ENCODE data around the gene ARHGEF26.

Gene ARHGEF26

DNA sequence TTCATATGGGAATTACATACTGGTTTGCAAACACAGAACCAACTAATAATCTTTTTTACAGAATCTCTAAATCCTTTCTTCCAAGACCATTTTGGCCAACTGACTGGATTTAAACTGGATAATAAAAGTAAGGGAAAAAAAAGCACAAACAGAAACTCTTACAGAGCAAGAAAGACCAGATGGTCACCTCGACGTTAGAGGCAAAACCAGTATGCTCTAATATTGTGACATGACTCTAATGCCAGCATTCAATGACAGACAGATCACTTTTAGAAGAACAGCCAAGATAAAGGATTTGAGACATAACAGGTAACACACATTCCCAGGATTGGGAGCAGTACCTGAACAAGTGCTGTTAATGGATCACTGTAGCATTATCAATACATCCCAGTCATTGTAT lies 152.2 kb downstream of the ARHGEF26 start:
- DNase-seq: no peak

DNA sequence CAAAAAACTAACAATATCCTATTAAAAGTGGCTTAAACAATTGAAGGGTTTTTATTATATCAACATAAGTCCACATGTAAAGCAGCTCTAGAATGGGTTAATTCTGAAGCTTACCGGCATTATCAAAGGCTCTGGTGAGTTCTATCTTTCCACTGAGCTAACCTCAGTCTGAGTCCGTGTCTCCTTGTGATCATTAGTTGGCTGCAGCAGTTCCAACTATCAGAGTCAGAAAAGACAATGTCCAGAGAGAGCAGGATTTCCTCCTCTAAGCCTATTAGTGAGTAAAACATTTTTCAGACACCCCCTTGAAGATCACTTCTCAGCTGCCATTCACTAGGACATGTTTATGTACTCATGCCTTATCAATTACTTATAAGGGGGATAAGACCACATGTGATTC lies 153.2 kb downstream of the ARHGEF26 start:
- no peak for DNase-seq

GRCh38 chr3:154275292-154275691 lies 154.1 kb downstream of the ARHGEF26 start:
- peak; percentile 36 for DNase-seq

DNA sequence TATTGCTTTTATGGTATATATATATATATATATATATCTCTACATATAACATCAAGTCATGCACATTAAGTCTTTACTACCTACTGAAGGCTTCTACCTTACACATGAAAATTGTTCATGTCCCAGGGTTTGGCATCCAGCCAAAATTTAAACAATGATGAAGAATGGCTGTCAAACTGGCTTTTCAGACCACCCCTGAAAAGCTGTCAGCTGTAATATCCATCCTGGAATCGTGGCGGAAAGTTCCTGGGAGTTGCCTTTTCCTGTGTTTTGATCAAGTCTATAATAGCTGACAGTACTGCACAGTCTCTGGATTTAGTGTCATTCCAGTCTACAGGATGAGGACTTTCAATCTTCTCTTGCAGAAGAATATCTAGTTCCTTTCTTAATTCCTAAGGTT lies 154.8 kb downstream of the ARHGEF26 start:
- peak; percentile 21 for DNase-seq

DNA sequence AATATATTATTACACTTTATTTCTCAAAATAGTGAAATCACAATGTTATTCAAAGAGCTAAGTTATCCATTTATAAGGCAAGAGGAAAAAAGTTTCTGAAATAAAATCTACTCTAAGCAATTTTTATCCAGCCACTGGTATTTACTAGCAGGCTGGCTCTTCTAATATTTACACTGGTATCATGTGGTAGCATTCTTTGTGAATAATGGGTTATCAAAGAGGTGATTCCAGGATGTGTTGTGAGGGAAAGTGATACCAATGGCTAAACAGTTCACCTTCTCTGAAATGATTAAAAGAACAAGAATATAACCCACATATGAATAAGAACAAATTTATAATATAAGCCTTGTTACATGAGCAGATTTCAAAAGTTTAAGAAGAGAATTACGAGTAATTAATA lies 159.0 kb downstream of the ARHGEF26 start:
- no peak for DNase-seq

GRCh38 chr3:154285221-154285620 lies 164.0 kb downstream of the ARHGEF26 start:
- peak; percentile 41 for DNase-seq

DNA sequence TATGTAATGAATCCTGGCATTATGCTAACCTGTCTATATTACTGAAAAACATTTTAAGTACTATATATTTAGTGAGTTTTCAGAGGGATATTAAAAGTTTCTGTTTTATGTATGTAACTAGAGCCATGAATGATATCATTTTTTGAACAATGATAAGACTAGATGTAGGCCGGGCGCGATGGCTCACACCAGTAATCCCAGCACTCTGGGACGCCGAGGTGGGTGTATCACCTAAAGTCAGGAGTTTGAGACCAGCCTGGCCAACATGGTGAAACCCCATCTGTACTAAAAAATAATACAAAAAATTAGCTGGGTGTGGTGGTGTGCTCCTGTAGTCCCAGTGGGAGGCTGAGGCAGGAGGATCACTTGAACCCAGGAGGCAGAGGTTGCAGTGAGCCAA lies 169.0 kb downstream of the ARHGEF26 start:
- no peak for DNase-seq

DNA sequence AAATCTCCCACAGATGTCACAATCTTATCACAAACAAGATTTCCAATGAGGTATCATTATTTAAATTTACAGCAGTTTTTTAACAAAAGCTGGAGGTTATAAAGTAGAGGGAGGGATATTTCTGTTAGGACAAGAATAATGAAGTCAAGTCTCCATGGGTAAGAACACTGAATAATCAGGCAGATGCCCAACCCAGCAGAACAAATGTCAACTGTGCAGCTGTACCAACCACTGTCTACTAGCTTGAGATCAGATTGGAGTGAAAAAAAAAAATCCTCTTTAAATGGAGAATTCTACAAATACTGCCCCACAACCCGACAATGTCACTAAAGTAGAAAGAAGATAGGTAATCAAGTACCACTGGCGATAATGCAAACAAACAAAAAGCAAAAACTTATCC lies 172.8 kb downstream of the ARHGEF26 start:
- no peak for DNase-seq

DNA sequence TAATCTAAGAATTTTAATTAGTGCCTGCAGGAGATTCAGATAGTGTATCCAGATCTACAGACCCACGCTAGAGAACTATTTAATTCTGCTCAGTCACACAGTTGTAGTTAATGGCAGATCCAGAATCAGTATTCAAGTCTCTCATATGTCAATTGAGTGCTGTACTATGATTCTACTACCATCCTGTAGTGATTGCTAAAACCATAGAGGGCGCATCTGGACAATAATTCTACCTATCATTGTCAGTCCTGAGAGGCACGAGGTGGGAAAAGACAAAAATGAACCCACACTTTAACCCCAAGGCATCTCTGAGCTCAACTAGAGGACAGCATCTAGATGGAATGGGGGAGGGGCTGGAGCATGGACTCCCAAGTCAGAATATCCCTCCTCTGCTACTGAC lies 180.4 kb downstream of the ARHGEF26 start:
- no peak for DNase-seq

DNA sequence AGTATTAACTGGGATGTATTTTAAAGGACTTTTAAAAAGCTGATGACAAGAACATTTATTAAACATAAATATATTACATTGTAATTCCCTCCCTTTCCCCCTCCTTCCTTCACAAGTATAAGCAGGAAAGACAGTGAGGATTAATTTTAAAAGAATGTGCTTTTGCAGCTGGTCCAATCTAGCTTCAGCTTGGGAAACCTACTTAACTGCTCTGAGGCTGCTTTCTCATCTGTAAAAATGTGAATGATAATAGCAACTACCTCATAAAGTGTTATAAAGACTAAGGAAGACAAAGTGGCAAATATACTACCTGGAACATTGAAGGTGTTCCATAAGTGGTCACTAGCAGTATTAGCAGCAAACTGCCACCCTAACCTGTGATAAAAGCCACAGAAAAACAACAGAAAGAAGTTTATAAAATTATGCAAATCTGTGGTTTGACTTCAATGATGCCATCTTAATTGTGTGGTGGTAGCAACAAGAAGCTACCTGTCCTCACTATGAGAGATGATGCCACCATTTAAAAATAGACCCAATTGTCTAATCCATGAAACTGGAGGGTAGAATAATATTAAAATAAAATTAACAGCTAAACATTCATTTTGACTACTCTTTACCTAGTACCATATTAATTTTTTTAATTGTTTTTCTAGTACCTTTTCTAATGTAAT lies 183.1 kb downstream of the ARHGEF26 start:
- DNase-seq: no peak

DNA sequence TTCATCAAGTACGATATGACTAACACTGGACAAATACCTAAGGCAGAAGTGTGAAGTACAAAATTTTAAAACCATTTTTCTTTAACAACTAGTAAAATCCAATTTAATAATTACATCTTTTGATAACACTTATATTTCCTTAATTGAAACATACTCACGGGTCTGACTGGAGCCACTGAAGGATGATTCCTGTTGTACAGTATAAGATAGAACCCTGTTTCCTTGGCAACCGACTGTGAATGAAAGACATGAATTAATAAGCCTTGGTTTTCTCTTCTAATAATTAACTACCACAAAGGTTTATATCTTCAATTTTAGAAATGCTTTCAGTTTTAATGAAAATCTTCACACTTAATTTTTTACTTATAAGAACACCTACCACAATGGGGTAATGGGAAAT lies 183.7 kb downstream of the ARHGEF26 start:
- no peak for DNase-seq

GRCh38 chr3:154307363-154307762 lies 186.2 kb downstream of the ARHGEF26 start:
- DNase-seq: no peak

Measured in hematopoietic multipotent progenitor cell treated with erythropoietin and hydrocortisone succinate and interleukin-3 and kit ligand, for 6 days (in vitro differentiated cells).